GM12878 (cell line): ENCODE results near the gene PTPMT1.
A peak's percentile ranks its signal among the peaks of the same experiment; 100 is the strongest.

Experiments
- ATF3 ChIP-seq: IDR thresholded peaks from 2 replicates; pipeline ENCODE4 v1.6.1; 2011; ENCODE audit warnings: low read depth, mild to moderate bottlenecking, low read length, moderate library complexity, borderline replicate concordance; ENCODE audit errors: extremely low read depth
- CREB1 ChIP-seq: IDR thresholded peaks from 2 replicates; pipeline ENCODE4 v1.6.1; 2012; ENCODE audit warnings: low read depth, mild to moderate bottlenecking, inconsistent platforms
- CTCF ChIP-seq, 3 experiments: IDR thresholded peaks in 2 of 3; conservative IDR thresholded peaks in 1 of 3; 2 replicates each; pipeline ENCODE4 v1.5.1; 2011; ENCODE audit warnings: low read depth in 3 of 3, low read length in 3 of 3, mild to moderate bottlenecking in 3 of 3, control low read depth in 2 of 3, moderate library complexity in 2 of 3, inconsistent platforms in 1 of 3, mixed read lengths in 1 of 3; ENCODE audit not compliant: control insufficient read depth in 2 of 3, insufficient read depth in 1 of 3; ENCODE audit errors: extremely low read depth in 1 of 3
- EZH2 ChIP-seq: IDR thresholded peaks from 2 replicates; pipeline ENCODE4 v1.6.1; 2012; ENCODE audit warnings: low read depth, mild to moderate bottlenecking, control low read depth, inconsistent platforms, low read length, borderline replicate concordance; ENCODE audit not compliant: control insufficient read depth
- FOXM1 ChIP-seq: IDR thresholded peaks from 2 replicates; pipeline ENCODE4 v1.6.1; 2012; ENCODE audit warnings: low read depth, mild to moderate bottlenecking, inconsistent platforms, low read length, moderate library complexity
- MYC ChIP-seq: IDR thresholded peaks from 2 replicates; pipeline ENCODE4 v1.6.1; 2011; ENCODE audit warnings: mild to moderate bottlenecking, low read length, moderate library complexity, inconsistent platforms; ENCODE audit not compliant: insufficient read depth, insufficient replicate concordance, insufficient read length, severe bottlenecking
- ZNF217 ChIP-seq: fragments of 450-650 bp; IDR thresholded peaks from 2 replicates; pipeline ENCODE4 v1.6.1; 2017; ENCODE audit warnings: antibody characterized with exemption, mild to moderate bottlenecking

- 0 out of 2 replicates have a peak, but pooled peaks have one; percentile 40 for TF ChIP-seq FOXM1
- TF ChIP-seq ATF3, result no peak
- no peak for TF ChIP-seq ZNF217
- no peak for TF ChIP-seq MYC
- no peak for TF ChIP-seq CTCF (IDR thresholded peaks at IDR 0.05 in 2 of 3, conservative IDR thresholded peaks at IDR 0.05 in 1 of 3; ENCODE audit: control insufficient read depth in 2 of 3, extremely low read depth in 1 of 3, insufficient read depth in 1 of 3, low read depth in 3 of 3, low read length in 3 of 3)
- 0 out of 2 replicates have a peak, but pooled peaks have one; percentile 27 for TF ChIP-seq CREB1
- no peak for TF ChIP-seq EZH2
Measured at GRCh38 chr11:47523490-47524225, 41.7 kb upstream of the PTPMT1 start.
